GM21360 (cell line): Measurements from ENCODE around the gene AHSA1.

Source experiments
- ATAC-seq: cut with Tn5 transposase; IDR thresholded peaks from one replicate; pipeline ENCODE4 v1.9.1; 2021; ENCODE audit warnings: mild to moderate bottlenecking, moderate library complexity; ENCODE audit not compliant: unreplicated experiment

The AHSA1 gene

GRCh38 chr14:77470224-77470870, 12.5 kb downstream of the AHSA1 start:
- no peak for ATAC-seq

- no peak for ATAC-seq
Measured at GRCh38 chr14:77473921-77474320, 16.0 kb downstream of the AHSA1 start.

GRCh38 chr14:77474479-77475177, 16.7 kb downstream of the AHSA1 start:
- ATAC-seq, result no peak

- no peak for ATAC-seq
Measured at GRCh38 chr14:77475432-77476115, 17.7 kb downstream of the AHSA1 start.

GRCh38 chr14:77478029-77478428, 20.1 kb downstream of the AHSA1 start:
- no peak for ATAC-seq

GRCh38 chr14:77478796-77479195, 20.9 kb downstream of the AHSA1 start:
- ATAC-seq, result peak; percentile 84

- no peak for ATAC-seq
Measured at GRCh38 chr14:77482422-77482821, 24.5 kb downstream of the AHSA1 start.

GRCh38 chr14:77485256-77485655, 27.4 kb downstream of the AHSA1 start:
- no peak for ATAC-seq

GRCh38 chr14:77485901-77486678, 28.2 kb downstream of the AHSA1 start:
- no peak for ATAC-seq

- ATAC-seq, result no peak
Measured at GRCh38 chr14:77488558-77488957, 30.7 kb downstream of the AHSA1 start.

- no peak for ATAC-seq
Measured at GRCh38 chr14:77489041-77489440, 31.1 kb downstream of the AHSA1 start.

GRCh38 chr14:77490347-77490986, 32.6 kb downstream of the AHSA1 start:
- ATAC-seq, result no peak

GRCh38 chr14:77491056-77491455, 33.2 kb downstream of the AHSA1 start:
- no peak for ATAC-seq

GRCh38 chr14:77495334-77495733, 37.4 kb downstream of the AHSA1 start:
- ATAC-seq, result no peak

- peak; percentile 71 for ATAC-seq
Measured at GRCh38 chr14:77498120-77498979, 40.5 kb downstream of the AHSA1 start, which contains the start of gene ISM2. ISM2 (minus strand) TSS chr14:77498816; CDS start chr14:77498793, 23 bp downstream.

GRCh38 chr14:77498984-77499527, 41.2 kb downstream of the AHSA1 start:
- ATAC-seq, result peak; percentile 23

- no peak for ATAC-seq
Measured at GRCh38 chr14:77502109-77502782, 44.4 kb downstream of the AHSA1 start.

- no peak for ATAC-seq
Measured at GRCh38 chr14:77503138-77503537, 45.2 kb downstream of the AHSA1 start.

GRCh38 chr14:77505031-77505430, 47.1 kb downstream of the AHSA1 start:
- ATAC-seq, result no peak
